Sigmoid colon (tissue), 4 donors: ENCODE measurements around the gene ATG9B.
"Not testable (repeated sequence)": the region's sequence is repeated elsewhere in the genome, so short reads cannot be mapped to it uniquely, and the experiment has no call there.

ENCODE experiments used
- CTCF ChIP-seq, 4 experiments: fragments of 450-650 bp in 3 of 4; fragments of 200-600 bp in 1 of 4; IDR thresholded peaks; one replicate each; pipeline ENCODE4 v1.5.1; 2016 to 2019; ENCODE audit warnings: antibody characterized with exemption in 4 of 4, mild to moderate bottlenecking in 3 of 4, moderate library complexity in 2 of 4
- POLR2AphosphoS5 ChIP-seq, 4 donors: sonication (generic); formaldehyde crosslinking; IDR thresholded peaks; one replicate each; pipeline ENCODE4 v1.6.1; 2017; ENCODE audit warnings: antibody characterized with exemption in 4 of 4

GRCh38 chr7:151011616-151012015 is 12.7 kb downstream of the ATG9B start:
- TF ChIP-seq CTCF, POLR2AphosphoS5 (IDR thresholded peaks at IDR 0.05): not testable (repeated sequence)
